Activated CD8-positive, alpha-beta memory T cell treated with anti-CD3 and anti-CD28 coated beads for 1 hour (primary cell): ENCODE data around the gene ARHGAP10.

Experiments
- DNase-seq, 2 donors: peaks; one replicate each; pipeline ENCODE4 v3.0.0-alpha.2; 2020; ENCODE audit warnings: low read depth in 1 of 2; ENCODE audit errors: extremely low read depth in 1 of 2

Gene ARHGAP10

DNA sequence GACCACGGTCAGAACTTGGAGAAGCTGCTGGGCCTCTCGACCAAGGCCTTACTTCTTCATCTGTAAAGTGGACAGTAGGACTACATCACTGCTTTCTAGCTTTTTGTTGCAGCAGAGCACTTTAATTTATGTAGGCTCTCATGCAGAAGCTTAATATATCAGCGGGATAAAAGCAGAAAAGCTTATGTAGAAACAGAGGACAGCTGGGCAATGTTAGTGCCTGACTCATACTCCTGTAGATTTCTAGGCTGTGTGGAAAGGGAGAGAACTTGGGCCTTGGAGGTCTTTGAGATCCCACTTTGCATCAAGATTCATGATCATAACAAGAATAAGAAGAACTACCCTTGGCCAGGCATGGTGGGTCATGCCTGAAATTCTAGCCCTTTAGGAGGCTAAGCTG is 91.2 kb downstream of the ARHGAP10 start:
- DNase-seq = no peak

DNA sequence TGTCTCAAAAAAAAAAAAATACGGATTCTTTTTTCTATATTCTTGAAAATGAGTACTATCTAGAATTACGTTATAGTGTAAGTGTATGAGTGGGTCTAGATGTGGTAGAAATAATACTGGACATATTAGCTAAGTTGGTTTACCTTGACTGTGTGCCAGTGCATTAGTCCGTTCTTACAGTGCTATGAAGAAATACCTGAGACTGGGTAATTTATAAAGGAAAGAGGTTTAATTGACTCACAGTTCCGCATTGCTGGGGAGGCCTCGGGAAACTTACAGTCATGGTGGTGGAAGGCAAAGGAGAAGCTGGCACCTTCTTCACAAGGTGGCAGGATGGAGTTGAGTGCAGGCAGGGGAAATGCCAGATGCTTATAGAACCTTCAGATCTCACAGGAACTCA is 92.4 kb downstream of the ARHGAP10 start:
- DNase-seq = no peak

DNA sequence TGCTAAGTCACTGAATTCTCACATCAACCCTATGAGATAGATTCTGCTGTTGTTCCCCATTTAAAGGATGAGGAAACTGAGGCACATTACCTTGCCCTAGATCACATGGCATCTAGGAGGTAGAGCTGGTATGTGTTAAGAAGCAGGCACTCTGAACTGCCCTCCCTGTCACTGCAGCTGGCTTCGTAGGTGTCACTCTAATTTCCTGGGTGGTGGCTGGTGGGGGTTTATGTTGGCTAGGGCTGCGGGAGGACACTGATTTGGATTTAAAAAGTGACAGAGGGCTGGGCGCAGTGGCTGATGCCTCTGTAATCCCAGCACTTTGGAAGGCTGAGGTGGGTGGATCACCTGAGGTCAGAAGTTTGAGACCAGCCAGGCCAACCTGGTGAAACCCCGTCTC is 93.0 kb downstream of the ARHGAP10 start:
- DNase-seq = no peak

DNA sequence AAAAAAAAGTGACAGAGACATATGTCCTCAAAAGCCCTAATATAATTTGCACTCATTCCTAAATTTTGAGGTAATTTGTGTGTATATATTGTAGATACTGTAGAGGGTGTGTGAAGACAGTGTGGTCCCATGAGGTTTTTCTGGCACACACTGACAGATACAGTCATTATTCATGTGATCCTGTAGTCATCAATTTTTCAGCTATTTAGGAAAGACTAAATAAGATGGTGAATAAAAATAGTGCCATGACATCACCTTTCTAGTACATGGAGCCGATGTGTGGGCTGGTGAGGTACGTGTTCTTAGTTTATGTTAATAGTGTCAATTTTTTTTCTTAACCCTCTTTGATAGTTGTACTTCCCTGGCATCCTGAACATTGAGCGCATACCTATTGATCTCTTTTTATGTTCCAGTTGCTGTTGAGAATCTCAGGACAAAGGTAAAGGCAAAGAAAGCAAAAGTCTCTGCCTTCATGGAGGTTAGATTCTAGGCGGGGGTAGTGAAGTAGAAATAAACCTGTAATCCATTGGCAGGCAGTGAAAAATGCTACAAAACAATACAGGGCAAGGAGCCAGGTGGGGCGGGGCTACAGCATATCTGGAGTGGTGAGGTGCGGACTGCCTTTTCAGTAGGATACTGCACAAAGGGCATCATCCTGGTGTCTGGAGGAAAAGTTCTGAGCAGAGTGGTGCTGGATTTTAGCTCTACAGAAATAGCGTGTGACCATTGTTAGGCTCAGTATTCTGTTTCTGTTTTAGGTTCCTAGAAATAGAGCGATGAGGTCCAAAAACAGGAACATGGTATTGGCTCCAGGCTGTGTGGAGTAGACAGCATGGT is 93.8 kb downstream of the ARHGAP10 start:
- no peak for DNase-seq

DNA sequence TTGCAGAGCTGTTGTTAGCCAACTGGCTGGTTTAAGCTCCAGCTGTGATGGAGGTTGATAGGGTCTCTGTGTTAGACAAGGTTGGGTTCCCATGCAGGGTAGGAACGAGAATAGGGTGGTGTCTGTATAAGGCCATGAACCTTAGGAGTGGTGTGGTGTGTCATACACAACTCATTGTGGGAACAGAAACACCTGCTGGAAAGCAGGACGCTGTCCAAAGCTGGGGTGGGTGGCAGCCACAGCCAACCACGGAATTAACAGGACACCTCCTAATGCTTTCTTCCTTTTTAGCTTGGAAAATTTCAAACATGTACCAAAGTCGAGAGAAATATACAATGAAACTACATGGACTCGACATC is 94.4 kb downstream of the ARHGAP10 start:
- DNase-seq = no peak

DNA sequence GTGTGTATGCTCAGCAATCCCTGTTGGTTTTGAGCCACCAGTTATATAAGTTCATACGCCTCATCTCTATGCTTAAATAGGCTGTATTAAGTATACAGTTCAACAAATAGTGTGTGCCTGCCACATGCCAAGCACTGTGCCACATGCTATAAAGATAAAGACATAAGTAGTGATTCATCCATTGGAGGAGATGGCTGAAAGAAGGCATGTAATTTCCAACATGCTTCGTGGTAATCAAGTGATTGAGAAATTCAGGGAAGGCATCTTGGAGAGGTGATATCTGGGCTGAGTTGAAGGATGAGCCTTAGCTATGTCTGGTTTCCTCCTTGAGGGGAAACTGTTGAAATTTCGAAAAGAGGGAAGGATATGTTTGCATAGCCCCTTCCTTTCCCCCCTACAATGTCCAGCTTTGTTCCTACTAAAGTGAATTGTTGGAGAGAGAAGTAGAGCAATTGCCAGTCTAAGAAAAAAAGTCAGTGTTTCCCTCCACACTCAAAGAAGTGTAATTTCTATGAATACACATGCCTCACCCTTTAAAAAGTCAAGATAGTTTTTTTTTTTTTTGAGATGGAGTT is 96.5 kb downstream of the ARHGAP10 start:
- no peak for DNase-seq

DNA sequence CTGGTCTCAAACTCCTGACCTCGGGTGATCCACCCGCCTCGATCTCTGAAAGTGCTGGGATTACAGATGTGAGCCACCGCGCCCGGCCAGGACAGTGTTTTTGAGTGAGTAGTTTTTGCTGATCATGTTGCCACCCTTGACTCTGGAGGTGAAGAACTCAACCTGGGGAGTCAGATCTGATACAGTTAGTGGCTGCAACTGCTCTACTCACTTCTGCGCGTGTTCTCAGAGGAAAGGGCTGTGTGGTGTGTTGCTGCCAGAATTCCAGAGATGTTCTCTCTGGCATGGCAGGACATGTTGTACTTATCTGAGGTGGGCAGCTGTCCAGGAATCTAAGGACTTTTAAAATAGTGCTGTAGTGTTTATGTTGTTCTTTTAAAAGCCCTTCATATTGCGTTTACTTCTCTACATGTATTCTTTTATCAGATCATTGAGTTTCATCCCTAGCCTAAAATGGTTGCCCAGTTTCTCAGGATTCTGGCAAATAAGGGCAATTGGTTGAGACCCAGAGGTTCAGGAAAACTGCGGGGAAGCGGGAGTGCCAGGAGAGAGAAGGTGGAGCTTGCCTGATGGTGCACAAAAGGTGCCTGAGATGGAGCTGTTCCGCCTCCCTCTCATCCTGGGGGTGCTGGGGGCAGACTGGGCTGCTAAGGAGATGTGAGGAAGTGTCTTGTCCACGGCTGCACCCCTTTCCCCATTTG is 97.7 kb downstream of the ARHGAP10 start:
- no peak for DNase-seq

DNA sequence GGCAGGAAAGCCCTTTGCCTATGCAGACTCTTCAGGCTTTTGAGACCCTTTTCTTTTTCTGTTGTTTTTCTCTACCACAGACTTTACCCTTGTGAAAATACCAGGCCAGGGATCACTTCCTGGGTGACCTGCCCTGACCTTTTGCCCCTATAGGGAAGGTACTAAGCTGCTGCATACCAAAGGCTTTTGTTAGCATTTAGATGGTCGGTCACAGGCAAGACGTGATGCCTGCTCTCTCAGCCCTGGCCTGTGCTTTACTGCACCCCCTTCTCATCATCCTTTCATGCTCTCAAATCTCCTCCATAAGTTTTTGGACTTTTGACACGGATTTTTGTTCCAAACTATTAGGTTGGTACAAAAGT is 98.2 kb downstream of the ARHGAP10 start:
- no peak for DNase-seq

DNA sequence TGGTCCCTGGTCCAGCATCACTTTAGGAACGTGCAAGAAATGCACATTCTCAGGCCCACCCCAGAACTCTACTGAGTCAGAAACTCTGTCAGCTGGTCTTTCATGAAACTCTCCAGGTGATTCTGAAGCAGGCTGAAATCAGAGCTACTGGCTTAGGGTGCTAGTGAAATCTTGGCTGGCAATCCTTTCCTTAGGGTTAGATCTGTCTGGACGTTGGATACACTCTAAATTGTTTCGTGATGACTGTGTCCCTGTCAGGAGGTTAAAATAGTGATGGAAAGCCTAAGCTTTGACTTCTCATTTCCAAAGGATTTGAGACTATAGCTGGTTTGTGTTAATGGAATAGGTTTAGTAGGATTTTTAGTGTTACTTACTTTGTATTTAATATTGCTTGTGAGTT is 99.1 kb downstream of the ARHGAP10 start:
- DNase-seq = no peak

DNA sequence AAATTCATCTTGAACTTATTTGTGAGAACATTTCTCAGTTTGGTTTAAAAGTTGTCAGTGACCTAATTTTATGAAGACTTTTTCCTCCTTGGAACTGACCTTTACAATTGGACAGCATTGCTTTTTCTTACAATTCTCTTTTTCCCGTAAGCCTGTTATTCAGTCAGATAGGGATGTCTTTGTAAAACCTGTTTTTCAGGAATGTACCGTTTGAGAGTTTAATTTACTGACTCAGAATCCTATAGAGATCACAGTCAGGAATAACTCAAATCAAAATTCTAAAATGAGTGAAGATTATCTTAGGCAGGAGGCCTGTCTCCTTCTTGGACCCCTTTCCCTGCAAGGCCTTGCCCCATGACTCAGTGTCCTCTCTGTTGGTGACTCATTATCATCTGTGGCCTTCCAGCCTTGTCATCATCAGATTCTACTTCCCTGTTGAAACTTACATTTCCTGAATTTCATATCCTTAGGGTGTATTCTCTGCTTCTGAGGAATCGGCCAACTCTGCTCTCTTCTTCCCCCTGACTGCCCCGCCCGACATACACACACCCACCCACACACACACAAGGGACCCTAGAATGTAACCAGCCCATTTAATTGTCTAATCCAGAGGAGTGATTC is 99.8 kb downstream of the ARHGAP10 start:
- no peak for DNase-seq

DNA sequence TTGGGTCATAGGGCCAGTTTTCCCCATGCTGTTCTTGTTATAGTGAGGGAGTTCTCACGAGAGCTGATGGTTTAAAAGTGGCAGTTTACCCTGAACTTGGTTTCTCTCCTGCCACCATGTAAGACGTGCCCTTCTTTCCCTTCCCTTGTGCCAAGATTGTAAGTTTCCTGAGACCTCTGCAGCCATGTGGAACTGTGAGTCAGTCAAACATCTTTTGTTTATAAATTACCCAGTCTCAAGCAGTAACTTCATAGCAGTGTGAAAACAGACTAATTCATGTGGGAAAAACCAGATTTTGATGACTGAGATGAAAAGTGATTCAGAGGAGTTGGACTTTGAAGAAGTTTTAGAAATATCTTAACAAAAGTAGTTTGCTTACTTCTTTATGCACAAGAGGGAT is 101.4 kb downstream of the ARHGAP10 start:
- no peak for DNase-seq

DNA sequence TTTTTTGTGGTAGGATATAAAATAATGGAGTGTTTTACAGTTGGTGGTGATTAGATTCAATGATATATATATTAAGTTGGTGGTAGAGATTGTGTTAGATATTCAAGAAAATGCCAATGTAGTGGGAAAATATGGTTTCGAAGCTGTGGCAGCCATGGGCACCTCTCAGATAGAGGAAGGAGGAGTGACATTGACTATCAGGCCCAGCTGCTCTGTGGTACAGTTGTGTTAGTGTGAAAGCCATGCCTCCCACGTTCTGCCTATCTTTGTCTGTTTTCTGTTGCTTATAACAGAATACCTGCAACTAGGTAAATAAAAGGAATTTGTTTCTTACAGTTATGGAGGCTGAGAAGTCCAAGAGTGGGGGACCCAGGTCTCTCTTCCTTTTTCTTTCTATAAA is 101.9 kb downstream of the ARHGAP10 start:
- no peak for DNase-seq

DNA sequence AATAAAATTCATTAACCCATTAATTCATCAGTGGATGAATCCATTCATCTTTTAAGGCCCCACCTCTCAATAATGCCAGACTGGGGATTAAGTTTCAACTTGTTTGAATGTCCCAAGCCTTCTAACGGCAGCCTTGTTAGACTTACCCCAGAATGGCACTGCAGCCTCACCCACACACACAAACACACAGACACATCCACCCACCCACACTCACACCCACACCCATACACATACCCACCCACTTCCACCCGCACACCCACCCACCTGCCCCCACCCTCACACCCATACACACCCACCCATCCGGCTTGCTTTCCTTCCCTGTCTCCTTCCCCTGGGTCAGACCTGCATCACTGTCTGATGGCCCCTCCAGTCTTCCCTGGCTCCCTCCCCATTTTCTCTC is 102.6 kb downstream of the ARHGAP10 start:
- no peak for DNase-seq

DNA sequence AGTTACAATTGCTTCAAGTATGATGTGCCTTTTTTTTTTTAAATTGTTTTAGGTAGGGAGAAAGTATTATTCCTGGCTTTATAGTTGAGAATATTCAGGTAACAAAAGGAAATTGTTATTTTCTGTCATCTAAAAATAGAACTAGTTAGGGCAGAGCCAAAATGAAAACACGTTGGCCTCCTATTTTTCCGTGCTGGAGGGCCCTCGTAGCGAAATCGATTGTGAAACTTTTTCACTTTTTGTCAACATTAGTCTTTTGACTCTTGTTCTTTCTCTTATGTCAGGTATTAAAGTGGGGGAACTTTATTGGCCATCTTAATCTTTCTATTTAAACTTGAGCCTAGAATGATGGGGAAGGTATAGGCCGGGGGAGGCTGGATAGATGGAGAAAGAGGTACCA is 104.9 kb downstream of the ARHGAP10 start:
- DNase-seq = no peak

DNA sequence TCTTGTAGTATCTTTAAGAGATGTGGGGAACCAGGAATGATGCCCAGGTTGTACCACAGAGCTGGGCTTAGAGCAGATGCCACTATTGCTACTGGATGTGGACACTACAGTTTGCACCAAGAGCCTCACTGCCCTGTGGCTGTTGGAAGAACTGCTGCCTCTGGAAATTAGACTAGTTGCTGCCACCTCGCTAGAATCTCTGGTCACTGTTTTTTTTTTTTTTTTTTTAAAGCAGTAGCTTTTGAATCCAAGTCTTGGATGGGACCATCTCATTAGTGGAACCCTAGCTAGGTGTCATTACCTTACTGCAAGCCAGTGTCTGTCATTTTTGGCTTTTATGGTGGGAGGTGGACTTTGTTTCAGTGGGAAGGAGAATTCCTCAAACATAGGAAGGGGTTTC is 105.5 kb downstream of the ARHGAP10 start:
- DNase-seq = no peak

DNA sequence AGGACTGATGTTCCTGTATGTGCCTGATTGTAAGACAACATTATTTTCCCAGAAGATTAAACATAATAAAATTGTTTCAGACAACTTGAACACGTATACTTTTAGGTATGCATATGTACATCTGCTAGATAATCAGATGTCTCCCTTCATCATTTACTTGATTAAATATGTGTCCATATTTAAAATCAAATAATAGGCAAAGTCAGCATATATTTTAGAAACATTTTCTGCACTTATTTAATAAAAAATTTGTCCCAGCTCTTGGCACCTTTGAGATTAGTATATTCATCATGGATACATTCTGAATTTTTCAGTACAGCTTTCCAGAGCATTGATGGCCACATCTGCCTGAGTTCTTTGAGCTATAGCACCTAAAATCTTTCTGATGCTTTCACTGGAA is 106.0 kb downstream of the ARHGAP10 start:
- DNase-seq = no peak

DNA sequence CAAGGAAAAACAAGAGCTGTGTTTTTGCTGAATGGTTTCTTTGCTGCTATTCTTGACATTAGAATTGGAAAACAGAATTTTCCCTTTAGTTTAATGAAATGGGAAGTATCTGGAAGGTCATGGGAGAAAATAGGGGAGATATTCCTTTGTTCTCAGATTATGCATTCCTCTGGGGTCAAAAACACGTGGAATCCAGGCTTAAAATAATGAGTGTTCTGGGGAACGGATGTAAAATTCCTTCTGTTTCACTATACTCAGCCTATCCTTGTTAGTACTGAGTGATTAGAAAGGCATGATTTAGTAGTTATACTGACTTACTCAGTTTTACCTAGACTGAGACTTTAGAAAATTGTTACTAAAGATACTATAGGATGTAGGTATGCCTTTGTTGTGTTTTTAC is 107.3 kb downstream of the ARHGAP10 start:
- DNase-seq = no peak

DNA sequence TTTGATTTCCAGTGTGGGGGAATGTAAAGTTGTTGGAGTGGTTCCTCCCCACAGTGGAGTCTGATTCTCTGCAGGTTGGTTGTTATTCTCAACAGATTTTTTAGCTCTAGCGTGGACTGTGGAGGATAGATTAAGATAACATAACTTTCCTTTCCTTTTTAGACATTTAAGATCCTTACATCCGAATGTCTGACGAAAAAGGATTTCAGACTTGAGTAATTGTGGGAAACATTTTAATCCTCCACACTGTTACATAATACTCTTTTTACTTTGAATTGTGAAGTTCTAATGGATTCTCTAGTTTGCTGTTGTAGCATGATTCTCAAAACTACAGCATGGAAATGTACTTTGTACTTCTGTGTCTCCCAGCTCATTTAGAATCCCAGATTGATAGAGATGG is 107.8 kb downstream of the ARHGAP10 start:
- DNase-seq = no peak

DNA sequence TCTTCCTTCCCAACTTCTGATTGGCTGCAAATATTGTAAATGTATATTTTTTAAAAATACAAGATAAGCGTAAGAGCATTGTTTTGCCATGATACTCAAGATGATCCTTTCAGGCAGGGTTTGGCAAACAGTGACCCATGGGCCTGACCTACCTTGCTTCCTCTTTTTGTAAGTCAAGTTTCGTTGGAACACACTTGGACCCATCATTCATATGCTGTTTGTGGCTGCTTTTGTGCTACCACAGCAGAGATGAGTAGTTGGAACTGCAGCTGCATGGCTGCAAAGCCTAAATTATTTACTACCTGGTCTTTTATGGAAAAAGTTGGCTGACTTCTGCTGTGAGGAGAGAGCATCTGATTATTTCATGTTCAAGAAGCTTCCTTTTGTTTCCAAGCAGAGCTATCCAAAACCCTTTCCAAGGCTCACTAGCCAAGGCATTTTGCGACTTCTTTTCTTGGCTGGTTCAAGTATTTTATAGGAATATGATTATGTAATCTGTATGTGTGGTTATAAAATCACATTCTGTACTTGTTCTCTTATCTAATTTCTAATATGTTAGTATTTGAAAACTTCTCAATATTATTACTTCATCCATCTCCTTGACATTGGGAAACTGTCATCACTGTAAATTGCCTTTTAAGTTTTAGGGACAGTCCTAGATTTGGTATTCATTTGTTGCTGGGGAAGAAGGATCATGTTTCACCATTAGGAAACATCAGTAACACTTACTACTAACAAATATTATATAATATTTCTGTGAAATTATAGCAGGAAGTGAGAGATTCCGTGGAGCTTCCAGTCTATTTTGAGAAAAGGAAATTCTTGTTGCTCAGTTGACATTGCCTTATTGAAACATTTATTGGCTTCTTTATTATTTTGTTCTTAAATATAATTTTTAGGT is 109.2 kb downstream of the ARHGAP10 start:
- no peak for DNase-seq

DNA sequence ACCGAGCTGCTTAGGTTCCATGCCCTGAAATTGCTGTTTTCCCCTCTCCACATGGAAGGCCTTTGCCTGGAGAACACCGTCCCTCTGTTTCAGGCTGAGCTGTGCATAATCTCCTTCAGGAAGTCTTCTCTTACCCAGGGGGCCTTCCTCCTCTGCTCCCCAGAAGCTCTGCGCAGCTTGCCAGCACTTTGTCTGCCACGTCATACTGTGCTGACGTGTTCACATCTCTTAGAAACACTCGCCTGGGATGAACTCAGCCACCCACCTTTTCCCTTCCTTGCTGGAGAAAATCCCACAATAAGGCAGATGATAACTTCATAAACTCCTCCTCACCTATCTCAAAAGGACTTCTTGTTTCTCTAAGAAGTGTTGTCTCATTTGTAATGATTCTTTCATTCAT is 110.7 kb downstream of the ARHGAP10 start:
- no peak for DNase-seq

DNA sequence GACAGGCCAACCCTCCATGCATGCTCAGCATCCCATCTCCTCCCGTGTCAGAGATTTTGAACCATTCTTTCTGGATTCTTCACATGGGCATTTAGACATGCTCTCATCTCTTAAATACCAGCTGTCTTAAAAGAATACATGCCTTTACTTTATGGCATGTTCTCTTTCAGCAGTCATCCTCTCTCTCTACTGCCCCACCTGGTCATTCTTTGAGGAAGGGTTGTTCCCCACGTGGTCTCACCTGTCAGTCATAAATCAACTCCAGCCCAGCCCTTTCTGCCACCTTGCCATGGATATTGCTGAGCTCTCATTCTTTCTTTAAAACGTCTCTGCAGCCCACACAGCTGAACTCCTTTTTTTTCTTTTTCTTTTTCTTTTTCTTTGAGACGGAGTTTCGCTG is 111.3 kb downstream of the ARHGAP10 start:
- no peak for DNase-seq
